Ovary (tissue), 9 donors: ENCODE data around the gene UBE2H. TPM values are rescaled to one million over a fixed set of nuclear protein-coding genes. Genes with fewer than 3 reads are reported as not detected.

Experiments used
- DNase-seq, 5 donors: peaks; one replicate each; pipeline ENCODE4 v3.0.0-alpha.2; 2019 to 2020
- H3K27ac ChIP-seq, 2 donors: fragments of 200-600 bp; one replicate each; pipeline versions ENCODE4 v1.5.1 to v1.8.0; 2019 to 2022
- H3K27me3 ChIP-seq: fragments of 200-600 bp; one replicate; pipeline ENCODE4 v1.8.0; 2022
- H3K36me3 ChIP-seq: fragments of 200-600 bp; sonication (generic); one replicate; pipeline ENCODE4 v1.5.1; 2019
- H3K4me1 ChIP-seq: one replicate; pipeline ENCODE4 v1.8.1; 2013; ENCODE audit warnings: mild to moderate bottlenecking, moderate library complexity; ENCODE audit not compliant: insufficient read depth
- H3K4me3 ChIP-seq: fragments of 200-600 bp; sonication (generic); one replicate; pipeline ENCODE4 v1.5.1; 2017
- H3K9me3 ChIP-seq, 2 donors: fragments of 200-600 bp in 1 of 2; sonication (generic) in 1 of 2; one replicate each; pipeline versions ENCODE4 v1.5.1 to v1.8.1; 2013 to 2019; ENCODE audit warnings: mild to moderate bottlenecking in 1 of 2, moderate library complexity in 1 of 2
- EP300 ChIP-seq: sonication (generic); formaldehyde crosslinking; IDR thresholded peaks from one replicate; pipeline ENCODE4 v1.6.1; 2017; ENCODE audit warnings: antibody characterized with exemption
- POLR2A ChIP-seq: fragments of 450-650 bp; IDR thresholded peaks from one replicate; pipeline ENCODE4 v1.6.1; 2017; ENCODE audit warnings: antibody characterized with exemption, mild to moderate bottlenecking, moderate library complexity
- WGBS, 3 donors: extraction: QIAGEN DNeasy Blood & Tissue Kit in 1 of 3; methylation state at CpG; one replicate each; pipeline versions ENCODE4 v1.1.5 to v1.1.7; 2013 to 2017; 5-methylcytosine and 5-hydroxymethylcytosine counted together
- intact Hi-C, 4 donors: fragments of 100-400 bp; cut with DNase I; formaldehyde crosslinking; loops; one replicate each; pipeline versions ENCODE4 v1.11.0 to v1.15.1; 2022 to 2023
- polyA plus RNA-seq, 2 donors: library from polyadenylated mRNA; stranded (reverse); fragments of 200-250 nt in 1 of 2; fragments of 350-450 nt in 1 of 2; fragmentation: Illumina TruSeq in 1 of 2; extraction: RNeasy Lipid Tissue Mini Kit (QIAGEN cat#74804) in 1 of 2; gene quantifications; one replicate each; pipeline ENCODE4 v1.2.3, GENCODE V29; 2013 to 2014
- total RNA-seq, 7 donors: library from RNA; depleted of rRNA in 2 of 7; stranded (reverse); fragments of >200 nt in 2 of 7; fragmentation: NEBNext Ultra II Directional in 3 of 7; extraction: Animal tissue kit (Norgen Biotek cat#: 25700) in 3 of 7; gene quantifications; one replicate each; pipeline versions ENCODE4 v1.1.0 to v1.2.4, GENCODE V29; 2016 to 2023
- TF ChIP-seq, protein P1 (sequence below), 3 donors: fragments of 450-650 bp in 2 of 3; fragments of 200-600 bp in 1 of 3; IDR thresholded peaks; one replicate each; pipeline versions ENCODE4 v1.5.1 to v1.8.0; 2016 to 2022; ENCODE audit warnings: antibody characterized with exemption in 3 of 3, mild to moderate bottlenecking in 1 of 3
- donor health status: DM: no; HTN: no; CAD: no; lungs with moderate emphysema.
- donor health status: DM: no; HTN: no; CAD: no.
- donor health status: Bipolar disorder and iron deficiency.
- donor health status: DM: yes; HTN: yes; CAD: no.
- donor health status: DM: no; HTN: no; CAD: no.
- donor health status: DM: yes; HTN: yes; CAD: no.

The UBE2H gene
- total and polyA plus RNA-seq, 9 donors, result 38.1 to 149 (median 64.7) TPM

DNA sequence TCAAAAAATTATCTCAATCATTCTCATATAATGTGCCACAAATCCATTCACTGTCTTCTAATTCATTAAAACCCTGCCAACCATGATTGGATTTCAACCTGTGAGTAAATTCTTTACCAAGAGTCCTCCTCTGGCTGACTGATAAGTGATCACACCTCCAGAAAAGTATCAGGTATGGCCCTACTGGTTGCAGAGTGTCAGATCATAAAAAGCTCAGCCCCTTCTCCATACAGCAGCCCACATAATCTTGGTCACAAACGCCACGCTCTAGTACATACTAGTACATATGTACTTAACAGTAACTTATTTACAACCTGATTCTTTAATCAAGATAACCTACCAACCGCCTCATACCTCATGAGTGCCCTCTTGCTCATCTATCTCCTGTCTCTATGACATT is 26.1 kb downstream of the UBE2H start:
- Histone ChIP-seq H3K27ac (no peak overlapping the region), H3K4me3 (no peak overlapping the region), H3K36me3 (no peaks in the 10 kb centered on the region), H3K27me3 (no peaks in the 10 kb centered on the region), H3K9me3 (no peaks in the 10 kb centered on the region), H3K4me1 (no peaks in the 10 kb centered on the region)
- DNase-seq, result no peak
- 94 to 100% (median 97%) methylated on average over 3 of the region's 3 CpGs for WGBS, 3 donors
- intact Hi-C loops, result no loop called here
- TF ChIP-seq, protein P1, sequence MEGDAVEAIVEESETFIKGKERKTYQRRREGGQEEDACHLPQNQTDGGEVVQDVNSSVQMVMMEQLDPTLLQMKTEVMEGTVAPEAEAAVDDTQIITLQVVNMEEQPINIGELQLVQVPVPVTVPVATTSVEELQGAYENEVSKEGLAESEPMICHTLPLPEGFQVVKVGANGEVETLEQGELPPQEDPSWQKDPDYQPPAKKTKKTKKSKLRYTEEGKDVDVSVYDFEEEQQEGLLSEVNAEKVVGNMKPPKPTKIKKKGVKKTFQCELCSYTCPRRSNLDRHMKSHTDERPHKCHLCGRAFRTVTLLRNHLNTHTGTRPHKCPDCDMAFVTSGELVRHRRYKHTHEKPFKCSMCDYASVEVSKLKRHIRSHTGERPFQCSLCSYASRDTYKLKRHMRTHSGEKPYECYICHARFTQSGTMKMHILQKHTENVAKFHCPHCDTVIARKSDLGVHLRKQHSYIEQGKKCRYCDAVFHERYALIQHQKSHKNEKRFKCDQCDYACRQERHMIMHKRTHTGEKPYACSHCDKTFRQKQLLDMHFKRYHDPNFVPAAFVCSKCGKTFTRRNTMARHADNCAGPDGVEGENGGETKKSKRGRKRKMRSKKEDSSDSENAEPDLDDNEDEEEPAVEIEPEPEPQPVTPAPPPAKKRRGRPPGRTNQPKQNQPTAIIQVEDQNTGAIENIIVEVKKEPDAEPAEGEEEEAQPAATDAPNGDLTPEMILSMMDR (IDR thresholded peaks at IDR 0.05), result no peak
- TF ChIP-seq POLR2A, result no peak
- no peak for TF ChIP-seq EP300

DNA sequence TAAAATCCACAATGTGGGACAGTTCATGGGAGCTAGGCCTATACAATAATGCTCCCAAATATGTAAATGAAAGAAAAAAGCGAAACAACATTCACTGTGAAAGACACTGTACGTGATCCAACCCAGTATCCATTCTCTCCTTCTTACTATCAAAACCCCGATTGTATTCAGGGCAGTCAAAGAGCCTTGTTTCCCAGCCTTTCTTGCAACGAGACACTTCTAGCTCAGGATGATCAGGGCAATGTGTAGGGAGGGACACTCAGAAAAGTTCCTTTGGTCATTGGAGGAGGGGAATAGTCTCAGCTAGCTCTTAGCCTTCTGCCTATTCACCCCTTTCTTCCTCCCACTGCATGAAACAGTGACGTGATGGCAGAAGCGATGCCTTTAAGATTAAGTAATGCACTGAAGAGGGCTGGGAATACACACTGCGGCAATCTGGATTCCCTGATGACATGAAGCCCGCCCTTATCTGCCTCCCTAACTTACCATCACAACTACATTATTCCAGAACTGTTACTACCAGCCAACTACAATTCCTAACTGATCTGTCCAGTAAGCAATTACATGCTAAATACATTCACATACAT is 27.3 kb downstream of the UBE2H start:
- DNase-seq, result no peak
- no peak overlapping the region for H3K27ac ChIP-seq
- intact Hi-C loops, result no loop called here
- no peaks in the 10 kb centered on the region for H3K4me1 ChIP-seq
- 82 to 84% (median 83%) methylated on average over 8 of the region's 8 CpGs for WGBS, 3 donors
- H3K27me3 ChIP-seq, result no peaks in the 10 kb centered on the region
- H3K9me3 ChIP-seq, result no peaks in the 10 kb centered on the region
- H3K4me3 ChIP-seq, result no peak overlapping the region
- no peaks in the 10 kb centered on the region for H3K36me3 ChIP-seq
- TF ChIP-seq EP300, result no peak
- TF ChIP-seq, protein P1 (IDR thresholded peaks at IDR 0.05), result no peak
- TF ChIP-seq POLR2A, result no peak

DNA sequence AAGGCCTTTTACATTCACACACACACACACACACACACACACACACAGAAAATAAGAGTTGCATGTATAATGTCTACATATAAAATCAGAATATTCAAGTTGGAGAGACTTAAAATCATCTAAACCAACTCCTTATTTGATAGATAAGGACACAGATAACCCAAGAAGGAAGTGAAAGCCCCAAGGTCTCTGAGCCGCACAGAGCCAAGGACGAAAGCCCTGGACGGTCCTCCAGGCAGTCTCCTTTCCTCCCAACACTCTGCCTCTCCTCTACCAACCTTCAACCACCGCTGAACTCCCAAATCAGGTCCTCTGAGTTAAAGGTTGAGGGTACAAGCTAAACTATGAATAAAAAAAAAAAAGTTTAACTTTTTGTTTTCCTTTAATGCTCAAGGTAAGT is 28.2 kb downstream of the UBE2H start:
- 82 to 90% (median 87%) methylated on average over 4 of the region's 4 CpGs for WGBS, 3 donors
- H3K36me3 ChIP-seq, result no peaks in the 10 kb centered on the region
- TF ChIP-seq EP300 (no peak), POLR2A (no peak)
- TF ChIP-seq, protein P1 (IDR thresholded peaks at IDR 0.05), result no peak
- H3K27ac ChIP-seq, result no peak overlapping the region
- no peak for DNase-seq
- no peaks in the 10 kb centered on the region for H3K4me1 ChIP-seq
- no peaks in the 10 kb centered on the region for H3K27me3 ChIP-seq
- H3K4me3 ChIP-seq, result no peak overlapping the region
- H3K9me3 ChIP-seq, result no peaks in the 10 kb centered on the region
- intact Hi-C loops, result no loop called here

DNA sequence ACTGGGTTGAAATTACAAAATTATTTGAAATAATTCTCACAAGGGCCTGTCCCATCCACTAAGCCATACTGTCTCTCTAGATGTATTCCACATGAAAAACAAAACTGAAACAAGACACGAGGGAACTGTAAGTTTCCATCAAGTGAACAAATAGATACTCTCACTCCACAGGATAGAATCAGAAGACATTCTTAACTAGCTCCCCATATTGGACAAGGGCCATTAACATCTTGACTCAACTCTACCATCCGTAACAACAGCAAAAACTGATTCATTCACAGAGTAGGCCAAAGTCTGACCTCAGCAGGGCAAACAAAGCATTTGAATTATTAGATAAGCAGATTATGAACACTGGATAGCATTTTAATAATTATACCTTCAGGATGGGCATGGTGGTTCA is 29.1 kb downstream of the UBE2H start:
- Histone ChIP-seq H3K4me3 (no peak overlapping the region), H3K4me1 (peaks cover 4% of the 10 kb centered on the region), H3K27me3 (no peaks in the 10 kb centered on the region), H3K36me3 (no peaks in the 10 kb centered on the region), H3K27ac (no peak overlapping the region), H3K9me3 (no peaks in the 10 kb centered on the region)
- DNase-seq, result no peak
- intact Hi-C loops, result no loop called here
- WGBS, 3 donors, result 48% methylated on average over 2 of the region's 2 CpGs
- TF ChIP-seq POLR2A, result no peak
- no peak for TF ChIP-seq EP300
- TF ChIP-seq, protein P1 (IDR thresholded peaks at IDR 0.05), result no peak
